Activated naive CD4-positive, alpha-beta T cell treated with Interleukin-2 at 50 U/mL for 16 hours (primary cell): ENCODE results near the gene KL.

ENCODE experiments used
- DNase-seq: peaks from one replicate; pipeline ENCODE4 v3.0.0-alpha.2; 2020

Gene KL

DNA sequence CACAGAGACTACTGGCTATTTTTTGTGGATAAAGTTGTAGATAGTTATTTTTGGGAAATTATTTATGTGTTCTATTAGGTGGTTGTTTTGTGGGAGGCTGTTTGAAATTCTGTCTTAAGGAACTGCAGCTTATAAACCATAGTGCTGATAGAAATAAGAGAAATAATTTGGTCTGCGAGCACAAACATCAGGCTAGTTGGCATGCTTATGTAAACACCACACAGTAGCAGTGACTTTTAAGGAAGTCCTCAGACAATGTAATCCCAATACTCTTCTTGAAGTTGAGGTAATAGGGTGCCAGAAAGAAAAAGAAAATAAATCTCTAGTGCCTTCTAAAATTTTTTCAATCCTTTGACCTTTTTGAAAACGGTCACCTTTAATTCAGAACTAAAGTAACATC lies 23.9 kb downstream of the KL start:
- DNase-seq, result no peak

DNA sequence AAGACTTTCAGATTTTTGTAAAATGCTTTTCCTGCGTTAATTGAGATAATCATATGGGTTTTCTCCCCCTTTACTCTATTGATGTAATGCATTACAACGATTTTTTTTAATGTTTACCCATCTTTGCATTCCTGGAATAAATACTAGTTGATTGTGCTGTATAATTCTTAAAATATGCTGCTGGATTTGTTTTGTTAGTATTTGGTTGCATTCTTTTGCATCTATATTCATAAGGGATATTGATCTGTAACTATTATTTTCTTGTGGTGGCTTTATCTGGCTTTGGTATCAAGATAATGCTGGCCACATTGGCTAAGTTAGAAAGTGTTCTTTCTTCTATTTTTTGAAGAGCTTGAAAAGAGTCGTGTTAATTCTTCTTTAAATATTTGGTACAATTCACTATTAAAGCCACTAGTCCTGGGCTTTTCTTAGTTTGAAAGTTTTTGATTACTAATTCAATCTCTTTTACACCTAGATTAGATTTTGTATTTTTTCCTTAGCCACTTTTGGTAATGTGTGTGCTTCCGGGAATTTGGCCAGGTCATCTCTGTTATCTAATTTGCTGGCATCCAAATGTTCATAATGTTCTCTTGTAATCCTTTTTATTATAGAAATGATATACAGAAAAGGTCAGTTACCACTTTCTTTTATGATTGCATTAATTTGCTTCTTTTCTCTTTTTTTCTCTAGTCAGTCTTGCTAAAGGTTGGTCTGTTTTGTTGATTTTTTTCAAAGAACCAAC lies 29.8 kb downstream of the KL start:
- no peak for DNase-seq

DNA sequence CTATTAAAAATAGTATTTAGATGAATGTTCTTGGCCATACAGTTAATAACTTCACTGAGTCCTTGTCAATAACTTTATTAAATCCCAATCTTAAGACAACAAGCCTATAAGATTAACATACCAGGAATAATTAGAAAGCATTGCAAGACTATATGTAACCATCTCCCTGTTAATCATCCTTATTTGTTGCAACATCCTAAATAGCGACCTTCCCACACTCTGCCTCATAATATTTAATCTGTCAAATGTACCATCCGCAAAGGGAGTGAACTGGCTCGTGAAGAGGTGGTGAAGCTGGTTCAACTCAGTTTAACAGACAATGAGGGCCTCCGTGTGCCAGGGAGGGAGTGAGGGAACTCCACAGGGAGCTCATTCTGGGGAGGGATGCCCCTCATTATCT lies 33.9 kb downstream of the KL start:
- no peak for DNase-seq

DNA sequence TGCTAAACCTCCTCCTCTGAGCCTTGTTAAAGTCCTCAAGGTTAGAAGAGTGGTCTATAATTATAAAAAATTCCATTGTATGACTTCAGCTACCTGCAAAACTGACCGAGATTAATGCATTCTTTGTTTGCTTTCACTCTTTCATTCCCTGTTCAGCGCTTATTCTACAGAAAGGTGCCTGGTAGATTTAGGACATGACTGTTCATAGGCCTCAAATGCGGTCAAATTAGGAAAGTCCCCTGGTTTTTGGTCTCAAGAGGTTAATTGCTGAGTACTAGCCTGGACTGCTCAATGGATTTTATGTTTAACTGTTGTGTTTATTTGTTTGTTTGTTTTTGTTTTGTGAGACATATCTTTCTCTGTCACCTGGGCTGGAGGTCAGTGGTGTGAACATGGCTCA lies 35.4 kb downstream of the KL start:
- DNase-seq, result no peak

DNA sequence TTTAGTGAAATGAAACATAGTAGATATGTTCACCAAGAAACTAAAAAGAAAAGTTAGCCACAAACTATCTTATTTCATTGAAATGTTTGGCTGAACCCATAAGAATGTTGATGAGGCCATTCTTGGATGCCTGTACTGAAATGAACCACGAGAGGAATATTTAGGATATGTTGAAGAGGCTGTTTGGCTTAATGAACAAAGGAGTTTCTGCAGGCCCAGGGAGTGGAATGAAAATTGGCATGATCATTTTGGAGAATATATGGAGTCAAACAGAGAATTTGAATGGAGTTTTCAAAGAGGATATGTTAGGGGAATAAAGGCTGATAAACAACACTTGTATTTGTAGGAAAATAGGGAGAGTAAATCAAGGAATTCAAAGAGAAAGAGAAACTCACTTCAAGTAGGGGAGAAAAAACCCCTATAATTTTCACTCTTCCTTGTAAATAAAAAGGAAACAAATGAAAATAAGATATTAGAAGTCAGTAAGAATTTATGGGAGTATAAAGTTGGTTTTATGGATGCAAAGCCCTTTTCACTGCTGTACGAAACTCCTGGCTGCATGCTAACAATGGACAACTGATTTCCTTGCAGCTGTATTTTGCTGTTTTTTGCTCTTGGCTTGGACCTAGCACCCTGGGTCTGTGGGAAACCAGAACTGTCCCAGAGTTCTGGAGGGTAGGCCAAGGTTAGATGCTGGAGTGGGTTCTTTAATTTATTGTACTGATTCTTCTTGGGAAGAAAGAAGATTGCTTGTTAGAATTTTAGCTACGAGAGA lies 36.5 kb downstream of the KL start:
- no peak for DNase-seq

DNA sequence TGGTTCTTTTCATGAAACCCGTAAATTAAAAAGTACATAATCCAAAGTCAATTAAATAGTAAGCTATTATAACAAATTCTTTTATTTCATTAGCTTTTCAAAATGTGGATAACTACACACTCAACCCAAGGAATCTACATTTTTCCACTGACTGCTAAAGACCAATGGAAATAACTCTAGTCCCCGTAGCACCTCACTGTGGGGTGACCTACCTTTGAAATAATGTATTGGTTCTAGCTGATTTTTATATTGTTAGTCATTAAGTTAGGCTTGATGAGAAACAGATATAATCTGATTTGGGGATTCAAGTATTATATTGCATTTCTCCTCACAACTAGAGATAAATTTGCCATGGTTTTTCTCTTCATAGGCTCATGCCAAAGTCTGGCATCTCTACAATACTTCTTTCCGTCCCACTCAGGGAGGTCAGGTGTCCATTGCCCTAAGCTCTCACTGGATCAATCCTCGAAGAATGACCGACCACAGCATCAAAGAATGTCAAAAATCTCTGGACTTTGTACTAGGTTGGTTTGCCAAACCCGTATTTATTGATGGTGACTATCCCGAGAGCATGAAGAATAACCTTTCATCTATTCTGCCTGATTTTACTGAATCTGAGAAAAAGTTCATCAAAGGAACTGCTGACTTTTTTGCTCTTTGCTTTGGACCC lies 37.3 kb downstream of the KL start:
- DNase-seq, result no peak

DNA sequence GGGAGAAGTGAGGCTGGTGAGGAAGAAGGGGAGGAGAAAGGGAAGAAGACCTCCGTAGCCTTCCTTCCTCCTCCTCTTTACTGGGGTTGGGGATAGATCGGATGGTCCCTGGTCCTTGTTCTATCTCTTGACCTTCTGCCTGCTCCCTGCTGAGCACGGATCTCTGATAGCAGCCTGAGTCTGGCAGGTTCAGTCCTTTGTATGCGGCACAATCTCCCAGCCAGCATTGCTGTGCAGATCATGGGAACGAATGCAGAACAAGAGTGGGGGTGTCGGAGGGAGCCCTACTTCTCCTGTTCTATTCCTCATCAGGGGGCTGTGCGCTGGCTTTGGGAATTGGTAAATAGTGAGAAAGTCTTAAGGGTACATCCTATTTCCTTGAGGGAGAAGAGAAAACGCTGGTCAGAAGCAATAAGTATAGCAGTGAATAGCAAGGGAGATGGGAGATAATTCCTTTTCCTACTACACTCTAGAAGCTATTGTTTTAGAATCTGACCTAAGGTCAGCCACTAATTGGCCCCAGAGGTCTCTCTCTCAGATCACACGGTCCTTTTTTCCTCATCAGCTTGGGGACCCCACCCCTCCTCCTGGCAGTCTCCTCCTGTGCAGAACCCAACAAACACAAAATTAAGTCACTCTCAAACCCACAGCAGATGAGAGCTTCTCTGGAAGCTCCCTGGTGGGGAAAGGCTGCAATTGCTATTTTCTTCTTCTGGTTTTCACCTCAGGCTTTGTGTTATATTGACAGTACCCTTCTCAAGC lies 41.0 kb downstream of the KL start:
- DNase-seq, result no peak

DNA sequence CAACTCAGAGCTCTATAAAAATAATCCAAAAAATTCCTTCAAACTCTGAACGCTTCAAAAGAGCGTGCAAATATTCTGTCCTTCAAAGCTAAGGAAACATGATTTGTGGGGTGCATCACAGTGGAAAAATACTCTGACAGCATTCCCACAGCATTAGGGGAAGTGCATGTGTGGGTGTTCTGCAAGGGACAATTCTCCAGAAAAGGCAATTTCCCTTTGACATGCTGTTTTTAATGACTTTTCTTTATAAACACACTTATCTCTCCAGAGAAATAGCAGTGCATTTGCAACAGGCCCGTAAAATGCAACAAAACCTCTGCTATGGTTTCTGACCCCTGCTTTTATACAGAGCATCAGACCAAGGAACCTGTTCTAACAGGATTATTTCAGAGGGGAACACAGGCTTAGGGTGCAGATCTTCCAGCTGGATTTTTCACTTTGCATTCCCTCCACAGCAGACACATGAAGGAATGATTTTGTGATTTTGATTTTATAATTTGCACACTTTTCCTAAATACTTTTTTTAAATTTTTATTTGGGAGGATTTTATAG lies 42.6 kb downstream of the KL start:
- no peak for DNase-seq

DNA sequence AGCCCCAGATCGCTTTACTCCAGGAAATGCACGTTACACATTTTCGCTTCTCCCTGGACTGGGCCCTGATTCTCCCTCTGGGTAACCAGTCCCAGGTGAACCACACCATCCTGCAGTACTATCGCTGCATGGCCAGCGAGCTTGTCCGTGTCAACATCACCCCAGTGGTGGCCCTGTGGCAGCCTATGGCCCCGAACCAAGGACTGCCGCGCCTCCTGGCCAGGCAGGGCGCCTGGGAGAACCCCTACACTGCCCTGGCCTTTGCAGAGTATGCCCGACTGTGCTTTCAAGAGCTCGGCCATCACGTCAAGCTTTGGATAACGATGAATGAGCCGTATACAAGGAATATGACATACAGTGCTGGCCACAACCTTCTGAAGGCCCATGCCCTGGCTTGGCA lies 44.6 kb downstream of the KL start:
- no peak for DNase-seq

DNA sequence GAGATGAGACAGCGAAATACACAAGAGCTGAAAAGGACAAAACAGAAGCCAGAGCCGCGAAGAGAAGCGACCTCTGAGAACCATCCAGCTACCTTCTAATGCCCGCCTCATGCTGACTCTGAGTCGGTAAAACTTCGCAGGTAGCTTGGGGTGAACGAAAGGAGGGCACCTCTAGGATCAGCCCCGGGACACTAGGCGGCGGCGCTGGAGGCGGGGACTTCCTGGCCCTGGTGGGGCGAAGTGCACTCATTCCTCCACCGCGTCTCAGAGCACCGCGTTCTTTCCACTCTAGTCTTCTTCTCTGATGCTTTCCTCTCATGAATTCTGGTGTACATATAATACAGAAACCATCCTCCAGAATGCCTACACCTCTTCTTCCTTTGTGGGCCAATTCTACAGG lies 50.1 kb downstream of the KL start:
- no peak for DNase-seq

DNA sequence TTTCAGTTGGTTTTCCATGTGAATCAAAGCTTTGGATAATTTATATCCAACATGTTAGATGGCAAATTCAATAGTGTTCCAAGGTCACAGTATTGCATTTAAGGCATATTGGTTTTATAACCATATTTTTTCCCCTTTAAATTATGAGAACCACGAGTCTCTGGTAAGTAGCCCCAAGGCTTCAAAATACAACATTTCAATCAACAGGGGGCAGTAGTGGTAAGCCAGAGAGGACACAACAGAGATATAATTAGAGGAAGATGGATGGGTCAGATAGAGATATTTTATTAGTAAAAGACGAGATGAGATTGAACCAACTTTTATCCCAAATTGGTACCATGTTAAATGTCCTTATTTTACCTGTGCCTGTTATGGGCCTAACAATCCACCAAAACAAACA lies 53.1 kb downstream of the KL start:
- DNase-seq, result no peak

DNA sequence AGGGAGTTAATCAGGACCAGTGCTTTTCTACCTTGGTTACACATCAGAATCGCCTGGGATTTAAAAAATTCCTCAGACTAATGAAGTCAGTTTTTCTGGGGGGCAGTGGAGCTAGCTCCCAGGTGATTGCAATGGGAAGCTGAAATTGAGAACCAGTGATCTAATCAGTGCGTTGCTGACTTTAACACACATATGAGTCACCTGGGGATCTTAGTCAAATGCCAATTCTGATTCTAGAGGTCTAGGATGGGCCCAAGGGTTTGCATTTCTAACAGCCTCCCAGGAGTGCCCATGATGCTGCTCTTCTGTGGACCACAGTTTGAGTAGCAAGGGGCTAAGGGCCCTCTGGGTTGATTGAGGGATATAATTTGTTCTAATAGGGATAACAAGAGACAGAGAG lies 54.5 kb downstream of the KL start:
- no peak for DNase-seq

DNA sequence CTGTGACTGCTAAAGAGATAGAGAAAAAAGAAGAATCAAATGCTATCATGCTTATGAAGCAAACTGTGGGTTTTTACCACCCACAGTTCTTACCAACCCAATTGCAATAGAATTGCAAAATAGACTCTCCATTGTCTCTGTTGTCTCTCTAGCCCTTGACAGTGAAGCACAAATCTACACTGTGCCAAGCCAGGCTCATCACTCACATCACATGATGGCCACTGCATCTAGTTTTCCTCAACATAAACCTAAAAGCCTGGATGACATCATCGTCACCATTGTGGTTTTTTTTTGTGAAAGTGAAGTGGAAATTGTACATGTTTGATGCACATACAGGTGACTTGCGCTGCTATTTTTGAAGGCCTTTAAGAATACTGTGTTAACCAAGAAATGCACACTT lies 56.1 kb downstream of the KL start:
- DNase-seq, result no peak

DNA sequence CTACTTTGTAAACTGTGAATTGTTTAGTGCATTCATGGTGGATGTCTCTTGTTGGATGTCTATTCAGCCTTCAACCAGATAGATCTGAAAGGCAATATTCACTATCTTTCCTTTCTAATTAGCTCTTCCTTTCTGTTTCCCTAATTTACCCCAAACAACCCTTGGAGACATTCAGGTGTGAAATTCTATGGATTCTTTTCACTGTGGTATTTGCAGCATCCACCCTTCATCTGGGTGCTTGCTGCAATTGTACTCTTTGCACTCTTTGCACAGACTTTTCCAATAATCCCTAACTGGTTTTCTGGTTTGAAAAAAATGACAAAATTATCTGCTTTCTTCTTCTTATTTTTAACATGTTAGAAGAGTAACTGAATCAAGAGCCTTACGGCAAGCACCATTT lies 56.5 kb downstream of the KL start:
- DNase-seq, result no peak

DNA sequence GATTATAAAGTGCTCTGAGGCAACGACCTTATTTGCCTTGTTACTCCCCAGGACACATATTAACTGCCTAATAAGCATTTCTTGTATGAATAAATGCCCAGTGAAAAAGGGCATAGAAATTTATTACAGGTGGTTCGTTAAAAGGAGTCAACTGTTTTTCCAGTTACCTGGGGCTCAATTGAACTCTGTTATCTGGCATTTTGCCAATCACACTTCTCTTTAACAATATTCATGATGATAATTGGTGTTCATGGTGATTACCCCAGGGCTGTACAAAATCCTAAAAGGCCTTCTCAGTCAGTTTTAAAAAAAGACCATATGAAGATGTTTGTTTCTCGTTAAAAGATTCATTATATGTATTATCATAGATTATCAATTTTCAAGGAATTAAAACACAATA lies 57.1 kb downstream of the KL start:
- no peak for DNase-seq

DNA sequence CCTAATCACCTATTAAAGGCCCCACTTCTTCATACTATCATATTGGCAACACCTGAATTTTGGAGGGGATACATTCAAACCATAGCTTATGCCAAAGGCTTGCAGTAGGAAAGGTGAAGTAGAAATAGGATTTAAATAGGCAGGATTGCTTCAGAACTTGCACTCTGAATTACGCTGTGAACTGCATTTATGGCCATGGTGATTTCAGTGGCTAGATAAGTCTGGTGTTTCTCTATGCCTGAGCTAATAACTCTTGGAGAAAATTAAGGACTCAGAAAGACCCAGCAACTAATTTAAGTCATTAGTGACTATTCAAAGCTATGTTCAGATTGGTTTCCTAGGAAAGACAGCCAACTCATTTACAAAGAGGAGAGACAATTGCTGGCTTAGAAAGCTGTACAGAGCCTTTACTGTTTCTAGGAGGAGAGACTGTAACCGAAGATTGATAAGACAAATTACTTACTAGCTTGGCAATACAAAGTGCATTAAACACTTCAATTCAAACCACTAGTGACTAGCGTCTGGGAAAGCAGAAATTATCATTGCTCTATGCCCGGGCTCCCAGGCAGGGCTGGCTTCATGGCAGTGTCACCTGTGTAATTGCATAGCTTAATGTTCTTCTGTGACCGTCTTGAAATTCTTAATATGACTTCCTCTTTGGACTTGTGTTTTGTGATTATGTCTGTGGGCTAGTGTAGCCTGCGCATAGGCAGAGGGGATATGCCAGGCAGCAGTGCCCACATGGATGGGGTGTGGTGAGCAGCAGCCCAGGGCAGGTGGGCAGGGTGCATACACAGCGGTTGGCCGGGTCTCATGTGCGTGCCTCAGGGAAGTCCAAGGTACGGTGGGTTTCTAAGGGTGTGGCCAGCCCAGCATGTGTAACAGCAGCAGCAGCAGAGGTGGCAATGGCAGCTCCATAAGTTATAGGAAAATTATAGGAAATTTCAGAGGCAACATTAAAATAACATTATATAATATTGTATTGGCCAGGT lies 60.1 kb downstream of the KL start:
- no peak for DNase-seq

DNA sequence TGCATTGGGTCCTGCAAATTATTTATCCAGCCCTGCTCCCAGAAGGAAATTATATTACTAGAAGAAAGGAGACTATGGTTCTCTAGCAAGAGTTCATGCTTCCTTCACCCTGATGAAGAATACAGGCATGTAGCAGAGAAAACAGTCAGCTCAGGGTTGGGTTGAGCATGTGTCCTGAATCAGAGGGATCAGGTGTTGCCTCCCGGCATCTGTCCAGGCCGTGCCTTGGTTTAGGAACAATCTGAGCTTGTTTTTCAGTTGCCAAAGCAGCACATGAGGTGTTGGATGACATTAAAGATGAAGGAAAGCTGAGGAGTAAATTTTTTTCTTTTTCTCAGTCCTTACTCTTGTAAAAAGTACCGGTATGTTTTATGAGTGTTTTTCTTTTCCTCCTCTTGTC lies 62.0 kb downstream of the KL start:
- no peak for DNase-seq

DNA sequence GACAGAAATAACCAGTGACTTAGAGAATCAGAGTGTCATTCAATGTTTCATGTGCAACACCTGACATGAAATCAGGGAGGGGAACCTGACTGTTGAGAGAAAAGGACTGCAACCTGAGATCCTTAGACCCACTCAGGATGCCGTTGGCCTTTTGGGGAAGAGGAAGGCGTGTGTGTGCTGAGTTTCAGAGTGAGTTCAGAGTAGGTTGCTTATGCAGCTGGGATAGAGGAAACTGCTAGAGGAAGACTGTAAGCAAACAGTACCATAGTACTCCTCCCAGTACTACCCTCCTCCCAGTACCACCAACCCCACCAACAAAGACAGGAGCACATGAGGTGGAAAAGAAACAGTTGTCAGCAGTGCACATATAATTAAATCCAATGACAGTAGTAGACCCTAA lies 63.7 kb downstream of the KL start:
- no peak for DNase-seq

DNA sequence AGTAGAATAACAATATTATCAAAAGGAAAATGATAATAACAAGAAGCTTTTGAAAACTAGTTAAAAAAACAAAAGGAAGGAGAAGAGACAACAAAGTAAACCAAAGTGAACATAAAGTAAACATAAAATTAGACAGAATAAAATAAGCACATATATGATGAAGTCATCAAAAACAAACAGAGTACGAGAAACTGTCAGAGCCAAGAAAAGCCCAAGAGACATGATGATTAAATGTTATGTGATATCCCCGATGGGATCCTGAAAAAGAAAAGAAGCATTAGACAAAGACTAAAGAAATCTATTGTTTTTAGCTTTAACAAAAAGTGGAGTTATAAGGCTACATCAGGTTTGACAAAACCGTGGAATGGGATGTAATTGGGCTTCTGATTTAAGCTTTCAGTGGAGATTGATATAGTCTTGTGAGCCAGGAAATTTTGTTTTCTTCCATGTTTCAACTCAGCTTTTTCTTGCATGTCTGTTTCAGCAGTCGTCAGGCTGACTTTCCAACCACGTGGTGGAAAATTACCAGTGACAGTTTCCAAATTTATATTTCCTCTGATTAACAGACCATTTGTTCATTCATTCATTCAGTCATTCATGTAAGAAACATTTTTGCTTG lies 64.9 kb downstream of the KL start:
- no peak for DNase-seq

DNA sequence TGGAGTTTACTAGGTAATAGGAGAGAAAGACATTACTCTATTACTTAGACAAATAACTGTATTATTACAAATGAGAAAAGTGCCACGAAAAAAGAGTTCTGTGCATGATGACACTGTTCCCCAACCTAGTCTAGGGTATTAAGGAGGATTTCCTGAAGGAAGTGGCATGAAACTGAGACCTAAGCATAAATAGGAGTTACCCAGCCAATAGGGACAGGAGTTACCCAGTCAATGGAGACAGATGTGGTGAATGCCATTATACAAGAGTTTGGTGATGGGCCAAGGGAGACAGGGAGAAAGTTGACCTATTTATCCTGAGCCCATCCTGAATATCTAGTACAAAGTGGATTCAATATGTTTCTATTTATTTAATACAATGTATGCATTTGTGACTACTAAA lies 65.4 kb downstream of the KL start:
- no peak for DNase-seq

DNA sequence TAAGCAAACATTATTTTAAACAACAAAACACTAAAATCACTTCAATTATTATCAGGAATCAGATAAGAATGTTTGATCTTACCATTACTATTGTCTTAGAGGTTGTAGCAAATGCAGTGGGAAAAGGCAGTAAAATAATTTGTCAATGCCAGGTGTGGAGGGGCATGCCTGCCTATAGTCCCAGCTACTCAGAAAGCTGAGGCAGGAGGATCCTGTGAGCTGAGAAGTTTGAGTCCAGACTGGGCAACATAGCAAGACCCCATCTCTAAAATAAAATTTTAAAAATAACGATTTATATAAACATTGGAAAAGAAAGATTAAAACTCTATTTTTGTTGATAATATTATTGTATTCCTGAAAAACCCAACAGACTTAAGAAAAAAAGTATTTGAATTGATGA lies 66.8 kb downstream of the KL start:
- no peak for DNase-seq
